NCI-H128 (cell line): ENCODE measurements around the gene ADNP2.

Experiments
- DNase-seq: peaks from one replicate; lab custom pipeline; 2025; ENCODE audit not compliant: unreplicated experiment; lab: John Stamatoyannopoulos, UW

The ADNP2 gene

DNA sequence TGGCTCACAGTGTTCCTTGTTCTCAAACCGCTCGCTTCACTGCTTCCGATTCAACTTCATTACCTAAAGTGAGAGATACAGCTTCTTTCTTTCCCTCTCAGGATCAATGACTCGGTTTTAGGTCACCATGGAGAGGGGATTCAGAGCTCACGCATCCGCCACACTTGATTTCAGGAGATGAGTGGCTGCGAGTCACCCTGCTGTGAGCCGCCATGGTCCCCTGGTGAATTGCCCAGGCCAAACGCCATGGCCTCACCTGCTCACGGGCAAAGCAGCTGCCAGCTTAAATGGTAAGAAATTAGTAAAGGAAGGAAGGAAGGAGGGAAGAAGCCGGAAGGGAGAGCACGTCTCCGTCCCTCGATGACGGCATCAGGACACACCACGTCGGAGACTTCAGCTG is 60.5 kb downstream of the ADNP2 start:
- no peak for DNase-seq

DNA sequence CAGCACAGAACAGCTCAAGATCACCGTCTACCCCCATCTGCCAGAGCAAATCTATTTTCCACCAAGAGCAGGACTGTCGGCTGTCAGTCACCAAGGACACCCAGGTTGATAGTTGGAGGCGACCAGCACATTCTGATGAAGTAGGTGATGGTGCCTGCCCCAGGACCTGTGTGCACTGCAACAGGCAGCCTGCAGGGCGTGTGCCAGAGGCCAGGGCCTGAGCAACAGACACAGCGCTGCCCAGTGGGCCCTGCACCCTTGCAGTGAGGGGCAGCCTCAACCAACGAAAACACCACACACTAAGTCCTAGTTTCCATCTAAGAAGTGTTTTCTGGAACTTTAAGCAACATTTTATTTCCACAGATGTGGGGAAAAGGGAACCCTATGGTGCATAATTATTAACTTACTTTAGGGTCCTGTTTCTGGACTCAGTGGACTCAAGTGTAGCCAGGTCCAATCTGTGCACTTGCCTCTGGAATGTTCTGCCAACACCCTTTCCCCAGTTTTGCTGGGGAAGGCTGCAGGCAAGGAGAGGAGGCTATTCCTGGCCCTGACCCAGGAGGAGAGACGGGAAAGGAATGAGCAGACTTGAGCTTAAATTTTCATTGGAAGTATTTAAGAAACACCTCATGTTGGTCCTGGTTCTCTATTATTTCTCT is 61.5 kb downstream of the ADNP2 start:
- no peak for DNase-seq

DNA sequence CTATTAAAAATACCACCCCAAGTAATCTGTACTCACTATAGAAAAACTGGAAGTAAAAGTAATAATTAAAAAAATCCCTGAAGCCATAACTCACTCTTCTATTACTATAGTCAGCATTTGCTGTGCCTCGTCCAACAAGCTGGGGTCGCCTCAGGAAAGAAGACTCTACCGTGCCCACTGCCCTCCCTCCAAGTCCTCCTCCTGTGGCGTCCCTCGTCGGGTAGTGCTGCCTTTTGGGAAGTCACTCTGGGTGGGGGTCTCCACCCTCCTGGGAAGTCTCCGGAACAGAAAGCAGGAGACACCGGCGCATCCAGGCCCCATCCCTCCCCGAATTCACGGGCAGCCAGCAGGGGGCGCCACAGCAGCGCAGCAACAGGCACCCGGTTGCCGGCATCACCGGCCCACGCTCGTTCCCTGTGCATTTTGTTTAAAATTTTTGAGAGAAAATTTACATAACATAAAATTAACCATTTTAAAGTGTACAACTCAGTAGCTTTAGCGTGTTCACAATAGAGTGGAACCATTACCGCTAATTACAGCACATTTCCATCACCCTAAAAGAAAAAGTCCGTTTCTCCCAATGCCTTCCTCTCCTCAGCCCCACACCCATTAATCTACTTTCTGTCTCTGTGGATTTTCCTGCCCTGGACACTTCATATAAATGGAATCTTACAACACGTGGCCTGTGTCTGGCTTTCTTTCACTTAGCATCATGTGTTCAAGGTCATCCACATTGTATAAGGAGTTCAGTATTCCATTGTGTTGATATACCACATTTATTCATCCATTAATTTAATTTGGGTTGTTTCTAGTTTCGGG is 62.2 kb downstream of the ADNP2 start:
- DNase-seq, result no peak

DNA sequence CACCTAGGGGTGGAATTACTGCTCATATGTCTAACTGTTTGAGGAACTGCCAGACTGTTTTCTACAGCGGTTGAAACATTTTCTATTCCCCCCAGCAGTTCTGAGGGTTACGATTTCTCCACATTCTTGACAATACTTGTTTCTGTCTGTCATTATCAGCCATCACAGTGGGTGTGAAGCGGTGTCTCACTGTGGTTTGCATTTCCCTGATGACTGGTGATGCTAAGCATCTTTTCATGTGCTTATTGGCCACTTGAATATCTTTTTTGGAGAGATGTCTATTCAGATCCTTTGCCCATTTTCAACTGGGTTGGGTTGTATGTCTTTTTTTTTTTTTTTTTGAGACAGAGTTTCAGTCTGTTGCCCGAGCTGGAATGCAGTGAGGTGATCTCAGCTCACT is 63.0 kb downstream of the ADNP2 start:
- no peak for DNase-seq

DNA sequence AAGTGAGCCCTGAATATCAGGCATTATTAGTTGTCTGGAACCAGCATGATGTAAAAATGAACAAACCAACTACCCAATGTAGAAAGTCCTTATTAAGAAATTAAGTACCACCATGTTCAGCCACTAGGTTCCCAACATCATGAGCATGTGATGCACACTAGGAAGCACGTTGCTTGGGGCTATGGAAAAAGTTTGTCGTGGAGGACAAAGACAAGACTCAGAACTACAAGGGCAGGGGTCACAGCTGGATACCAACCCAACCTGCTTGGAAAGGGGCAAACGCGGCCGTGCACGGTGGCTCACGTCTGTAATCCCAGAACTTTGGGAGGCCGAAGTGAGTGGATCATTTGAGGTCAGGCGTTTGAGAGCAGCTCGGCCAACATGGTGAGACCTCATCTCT is 64.0 kb downstream of the ADNP2 start:
- DNase-seq, result no peak

DNA sequence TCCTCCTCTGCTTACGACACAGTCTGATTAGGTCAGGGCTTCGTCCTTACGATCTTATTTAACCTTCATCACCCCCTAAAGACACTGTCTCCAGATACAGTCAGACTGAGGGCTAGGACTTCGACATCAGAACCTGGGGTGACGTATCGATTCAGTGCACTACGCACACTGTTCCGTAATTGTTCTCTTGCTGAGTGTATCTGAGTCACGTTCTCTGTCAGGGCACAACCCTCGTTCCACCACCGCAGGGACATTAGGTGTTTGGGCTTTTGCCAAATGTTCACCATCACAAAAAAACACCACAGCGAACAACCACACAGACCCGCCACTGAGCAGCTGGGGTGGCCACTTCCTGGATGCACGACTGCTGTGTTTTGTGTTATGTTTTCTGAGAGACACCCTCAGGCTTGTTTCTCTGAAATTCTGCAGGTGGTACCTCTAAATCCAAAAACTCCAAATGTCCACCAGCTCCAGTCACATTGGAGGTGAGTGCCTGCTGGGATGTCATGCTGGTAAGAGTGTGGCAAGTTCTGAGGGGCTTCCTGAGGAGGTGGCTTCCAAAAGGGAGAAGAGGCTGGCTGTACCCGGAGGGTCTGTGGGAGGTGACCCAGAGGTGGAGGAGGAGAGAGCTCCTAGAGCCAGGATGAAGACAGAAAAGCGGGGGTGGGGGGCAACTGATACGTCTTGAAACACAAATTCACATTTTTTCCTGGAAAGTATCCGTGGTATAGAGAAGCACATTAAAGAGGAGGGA is 66.6 kb downstream of the ADNP2 start:
- no peak for DNase-seq

DNA sequence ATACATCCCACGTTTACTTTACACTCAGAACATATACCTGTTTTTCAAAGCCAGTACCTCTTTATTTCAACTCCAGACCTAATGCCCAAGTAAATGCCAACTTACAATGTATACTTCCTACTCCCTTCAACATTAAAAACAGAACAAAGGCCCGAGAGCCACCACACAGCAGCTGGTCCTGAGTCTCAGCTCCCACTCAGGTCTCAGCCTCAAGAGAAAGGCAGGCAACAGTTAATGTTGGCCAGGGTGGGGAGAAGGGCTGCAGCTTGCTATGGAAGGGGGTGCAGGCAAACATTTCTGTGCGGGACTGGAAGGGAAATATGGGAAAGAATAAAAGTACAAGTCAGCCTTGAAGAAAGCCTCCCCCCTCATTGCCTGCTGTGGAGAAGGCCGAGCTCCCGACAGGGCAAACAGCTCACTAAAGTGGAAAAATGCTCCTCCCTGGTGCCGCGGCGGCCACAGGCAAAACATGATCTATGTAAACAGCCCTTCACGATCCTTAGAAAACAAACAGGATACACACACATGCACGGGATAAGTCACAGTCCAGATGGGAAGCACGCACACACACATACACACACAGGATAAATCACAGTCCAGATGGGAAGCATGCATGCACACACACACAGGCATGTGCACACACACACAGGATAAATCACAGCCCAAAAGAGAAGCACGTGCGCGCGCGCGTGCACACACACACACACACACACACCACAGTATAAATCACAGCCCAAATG is 67.4 kb downstream of the ADNP2 start:
- DNase-seq, result no peak

DNA sequence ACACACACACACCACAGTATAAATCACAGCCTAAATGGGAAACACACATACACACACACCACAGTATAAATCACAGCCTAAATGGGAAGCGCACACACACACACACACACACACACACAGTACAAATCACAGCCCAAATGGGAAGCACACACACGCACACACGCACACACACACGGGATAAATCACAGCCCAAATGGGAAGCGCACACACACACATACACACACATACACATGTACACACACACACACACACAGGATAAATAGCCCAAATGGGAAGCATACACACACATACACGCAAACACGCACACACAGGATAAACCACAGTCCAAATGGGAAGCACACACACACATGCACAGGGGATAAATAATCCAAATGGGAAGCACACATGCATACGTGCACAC is 68.1 kb downstream of the ADNP2 start:
- DNase-seq, result no peak

DNA sequence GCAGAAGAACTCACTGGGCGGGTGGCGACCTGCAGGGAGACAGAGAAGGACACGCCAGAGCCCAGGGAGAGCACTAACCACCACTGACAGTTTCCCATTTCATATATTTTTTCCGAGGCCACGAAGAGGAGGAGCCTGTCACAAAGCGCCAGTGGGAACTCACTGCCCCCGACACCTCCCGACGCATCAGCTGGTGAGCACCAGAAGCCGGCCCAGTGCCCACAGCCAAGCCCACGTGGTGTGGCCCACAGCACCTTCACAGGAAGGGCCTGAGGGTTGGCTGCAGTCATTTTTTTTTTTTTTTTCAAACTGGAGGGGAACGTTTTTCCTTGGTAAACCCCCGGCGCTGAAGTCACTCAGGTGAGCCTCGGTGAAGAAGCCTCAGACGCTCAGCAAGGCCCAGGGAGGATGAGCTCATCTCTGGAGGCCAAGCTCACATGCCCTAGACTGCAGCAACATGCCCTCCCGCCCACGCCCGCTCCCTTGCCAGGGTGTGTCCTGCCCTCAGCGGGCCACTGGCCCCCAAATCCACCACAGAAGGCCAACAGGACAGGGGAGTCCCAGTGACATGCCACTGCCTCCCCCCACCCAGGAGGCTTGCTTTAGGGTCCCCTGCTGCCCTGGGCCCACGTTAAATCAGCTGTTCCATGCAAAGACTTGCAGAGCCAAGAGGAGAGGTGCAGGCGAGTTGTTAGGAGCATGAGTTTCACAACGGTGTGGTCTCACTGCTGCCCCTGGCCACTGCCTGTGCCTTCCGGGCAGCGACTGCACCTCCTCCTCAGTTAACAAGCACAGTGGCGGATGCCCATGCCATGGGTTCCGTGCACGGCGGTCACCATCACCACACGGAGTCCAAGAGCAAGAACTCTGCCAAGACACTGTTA is 70.1 kb downstream of the ADNP2 start:
- DNase-seq, result no peak

DNA sequence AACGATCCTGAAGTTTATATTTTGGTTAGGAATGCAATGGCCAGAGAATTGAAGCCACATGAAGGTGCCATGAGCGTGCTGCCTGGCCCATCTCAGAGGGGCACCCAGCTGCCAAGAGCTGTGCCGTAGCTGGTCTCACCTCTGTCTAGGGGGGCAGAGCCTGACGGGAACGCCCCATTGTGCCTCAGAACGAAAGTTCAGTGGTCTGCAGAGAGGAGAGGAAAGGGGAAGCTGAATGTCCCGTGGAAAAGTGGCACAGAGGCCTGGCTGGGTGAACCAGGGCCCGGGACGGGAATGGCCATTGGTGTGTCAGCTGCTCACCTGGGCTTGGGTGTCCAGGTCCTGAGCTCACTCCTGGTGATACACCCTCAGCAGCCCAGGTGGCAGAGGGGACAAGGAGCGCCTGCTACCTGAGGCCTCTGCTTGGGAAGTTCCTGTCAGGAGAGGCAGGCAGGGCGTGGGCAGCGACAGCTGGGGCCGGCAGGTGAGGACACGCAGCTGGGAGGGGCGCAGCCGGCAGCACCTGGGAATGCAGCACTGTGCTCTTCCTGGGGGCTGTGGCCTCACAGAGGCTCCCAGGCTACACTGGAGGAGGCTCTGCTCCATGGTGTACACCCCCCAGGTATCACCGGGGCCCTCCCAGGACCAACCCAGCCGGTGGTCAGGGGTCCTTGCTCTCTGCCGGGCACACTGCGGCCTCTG is 70.9 kb downstream of the ADNP2 start:
- no peak for DNase-seq

DNA sequence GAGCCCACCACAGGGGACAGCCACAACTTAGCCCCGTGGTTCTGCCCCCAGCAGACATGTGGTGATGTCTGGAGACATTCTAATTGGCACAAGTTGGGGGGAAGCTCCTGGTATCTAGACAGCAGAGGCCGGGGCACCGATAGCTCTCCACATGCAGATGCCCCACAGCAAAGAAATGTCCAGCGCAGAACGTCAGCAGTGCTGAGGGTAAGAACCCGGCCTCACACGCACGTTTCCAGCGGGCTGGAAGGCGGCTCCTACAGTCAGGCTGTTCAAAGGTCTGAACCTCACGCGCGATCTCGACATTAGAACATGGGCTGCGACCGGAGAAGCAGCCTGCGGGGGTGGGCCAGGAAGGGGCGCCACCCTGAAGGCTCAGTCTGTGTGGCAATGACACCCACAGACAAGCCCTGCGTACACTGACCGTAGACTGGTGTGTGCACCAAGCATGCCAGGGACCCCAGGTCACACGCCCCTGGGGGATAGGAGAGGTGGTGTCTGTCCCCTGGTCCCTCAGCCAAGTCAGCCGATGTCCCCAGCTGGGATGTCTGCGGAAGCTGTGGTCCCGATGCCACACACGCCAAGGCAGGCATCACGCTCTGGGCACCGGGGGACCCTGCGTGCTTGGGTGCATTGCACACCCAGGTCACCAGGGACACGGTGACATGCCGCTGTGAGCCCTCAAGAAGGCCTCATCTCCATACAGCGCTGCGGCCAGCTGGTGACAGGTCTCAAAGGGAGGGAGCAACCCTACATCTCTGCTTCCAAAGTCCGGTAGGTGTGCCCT is 71.9 kb downstream of the ADNP2 start:
- no peak for DNase-seq

DNA sequence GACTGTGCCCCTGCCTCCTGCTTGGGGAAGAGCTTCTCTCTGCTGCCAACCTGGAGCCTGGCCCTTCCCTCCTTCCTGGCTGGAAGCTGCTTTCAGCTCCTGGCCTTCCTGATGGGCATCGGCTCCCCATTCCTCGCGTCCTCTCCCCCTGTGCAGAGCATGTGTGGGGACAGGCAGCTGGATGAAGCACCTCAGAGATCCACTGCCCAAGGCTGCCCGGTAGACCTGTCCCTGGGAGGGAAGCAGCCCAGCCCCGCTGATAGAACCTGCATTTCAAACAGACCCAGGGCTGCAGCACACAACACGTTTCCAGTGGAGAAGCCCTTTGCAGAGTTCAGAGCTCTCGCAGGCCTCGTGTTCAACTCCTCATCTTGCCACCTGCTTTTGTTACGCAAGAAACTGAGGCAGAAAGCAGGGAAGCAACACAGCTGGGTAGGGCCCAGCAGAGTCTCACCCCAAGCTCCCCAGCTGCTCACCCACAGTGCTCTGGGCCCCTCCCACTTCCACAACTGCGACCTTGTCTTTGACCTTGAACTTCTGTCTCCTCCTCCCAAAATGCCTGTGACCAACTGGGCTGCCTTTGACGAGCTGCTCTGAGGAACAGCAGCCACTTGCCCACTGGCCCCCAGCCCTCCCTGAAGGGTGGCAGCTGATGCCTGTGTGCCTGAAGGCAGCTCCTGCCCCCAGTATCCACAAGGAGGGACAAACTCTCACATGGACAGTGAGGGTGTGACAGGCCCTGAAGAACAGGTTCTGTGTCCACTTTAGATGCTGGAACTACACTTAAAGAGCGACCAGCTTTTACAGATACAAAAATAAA is 72.8 kb downstream of the ADNP2 start:
- DNase-seq, result no peak

DNA sequence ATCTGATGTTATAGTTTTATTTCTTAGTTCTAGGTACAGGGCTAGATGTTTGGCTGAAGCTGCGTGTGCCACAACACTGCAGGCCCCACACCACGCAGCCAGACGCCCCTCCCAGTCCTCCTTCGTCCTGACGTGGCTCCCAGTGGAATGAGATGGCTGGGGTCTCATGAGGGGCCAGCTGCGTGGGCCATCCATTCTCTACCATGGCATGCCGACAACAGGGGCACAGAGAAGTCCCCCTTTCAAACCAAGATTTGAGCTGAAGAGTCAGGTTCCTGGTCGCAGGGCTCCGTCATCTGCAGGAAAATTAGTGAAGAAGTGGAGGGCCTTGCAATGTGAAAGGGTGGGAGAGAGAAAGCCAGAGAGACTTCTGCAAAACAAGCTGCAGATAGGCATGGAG is 73.8 kb downstream of the ADNP2 start:
- DNase-seq, result no peak

DNA sequence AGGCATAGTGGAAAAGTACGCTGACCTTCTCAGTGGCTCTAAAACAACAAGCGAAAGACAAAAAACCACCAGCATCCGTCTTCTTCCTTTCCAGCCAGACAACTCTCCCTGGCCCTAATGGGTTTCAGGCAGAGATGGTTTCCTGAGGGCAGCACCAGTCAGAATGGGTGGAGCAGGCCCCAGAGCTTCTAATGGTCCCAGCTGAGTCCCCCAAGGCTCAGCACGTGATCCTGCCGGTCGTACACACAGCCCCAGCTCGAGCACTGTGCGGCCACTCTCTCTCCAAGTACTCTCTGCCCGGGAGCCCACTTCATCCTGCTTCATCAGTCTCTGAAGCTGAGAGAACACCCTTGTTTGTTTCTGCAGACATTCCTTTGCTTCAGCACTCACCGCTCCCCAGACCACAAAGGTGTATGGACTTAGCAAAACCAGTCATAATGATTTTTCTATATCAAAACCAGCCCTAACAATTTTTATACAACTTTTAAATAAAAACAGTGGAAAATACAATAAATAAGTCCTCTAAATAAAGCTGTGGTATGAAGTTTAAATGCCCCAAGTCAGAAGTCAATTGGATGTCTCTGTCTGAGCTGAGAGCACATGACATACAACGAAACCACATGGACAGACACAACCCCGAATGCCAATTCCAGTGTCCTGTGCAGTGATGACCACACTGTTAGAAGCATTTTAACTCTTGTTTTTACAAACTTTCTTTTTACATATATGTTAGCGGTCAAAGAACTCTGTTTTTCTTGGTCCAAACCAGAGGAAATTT is 74.4 kb downstream of the ADNP2 start:
- no peak for DNase-seq

DNA sequence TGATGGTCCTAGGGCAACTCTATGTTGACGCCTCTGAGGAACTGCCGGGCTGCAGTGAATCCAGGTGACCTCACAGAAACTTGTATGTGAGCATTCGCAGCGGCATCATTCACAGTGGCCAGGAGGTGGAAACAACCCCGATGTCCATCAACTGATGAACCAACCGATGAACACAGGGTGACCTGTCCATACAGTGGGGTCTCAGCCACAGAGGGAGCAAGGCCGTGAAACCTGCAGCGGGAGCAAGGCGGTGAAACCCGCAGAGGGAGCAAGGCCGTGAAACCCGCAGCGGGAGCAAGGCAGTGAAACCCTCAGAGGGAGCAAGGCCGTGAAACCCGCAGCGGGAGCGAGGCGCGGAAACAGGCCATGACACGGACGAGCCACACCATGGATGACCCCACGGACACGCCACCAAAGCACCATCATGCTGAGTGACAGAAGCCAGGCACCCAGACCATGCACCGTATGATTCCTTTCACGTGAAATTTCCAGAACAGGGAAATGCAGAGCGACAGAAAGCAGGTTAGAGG is 75.2 kb downstream of the ADNP2 start:
- no peak for DNase-seq

DNA sequence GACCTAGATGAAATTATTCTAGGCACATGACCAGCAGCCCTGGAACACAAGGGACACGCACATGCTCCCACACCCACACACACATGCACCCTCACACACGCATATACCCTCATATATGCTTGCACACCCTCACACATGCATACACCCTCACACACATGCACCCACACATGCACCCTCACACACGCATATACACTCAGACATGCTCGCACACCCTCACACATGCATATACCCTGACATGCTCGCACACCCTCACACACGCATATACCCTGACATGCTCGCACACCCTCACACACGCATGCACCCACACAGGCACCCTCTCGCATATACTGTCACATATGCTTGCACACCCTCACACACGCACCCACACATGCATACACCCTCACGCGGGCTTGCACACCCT is 76.5 kb downstream of the ADNP2 start:
- DNase-seq, result no peak
